ENCODE results near the gene CELF5. TPM values are rescaled to one million over a fixed set of nuclear protein-coding genes. Genes with fewer than 3 reads are reported as not detected.

The CELF5 gene
- total RNA-seq, 1 experiment from 2014 or later, result 1.2 TPM

GRCh38 chr19:3225169-3225485, 666 bp downstream of the CELF5 start:
- ChIA-PET CTCF (no interaction called here), POLR2A (no interaction called here)
- H3K36me3 ChIP-seq (ENCODE audit: control insufficient read depth, insufficient read depth, low read length), result no peaks in the 10 kb centered on the region
- intact Hi-C loops (cut with micrococcal nuclease; ENCODE audit: unreplicated experiment), result no loop called here
- no peaks in the 10 kb centered on the region; the same call in 1 of the 2 replicates for H3K27me3 ChIP-seq (ENCODE audit: control insufficient read depth, insufficient read depth, low read length)
- no peaks in the 10 kb centered on the region for H3K9me3 ChIP-seq (ENCODE audit: control insufficient read depth, insufficient read depth, low read depth, low read length)
- H3K4me3 ChIP-seq (ENCODE audit: low read depth in 2 of 2, low read length in 2 of 2), result no peak overlapping the region
- H3K4me1 ChIP-seq (ENCODE audit: control insufficient read depth, insufficient read depth, low read length), result no peaks in the 10 kb centered on the region
- DNase-seq (ENCODE audit: low read depth, low spot score) (no peak), ATAC-seq (no peak)
- no TSS peak for BruUV-seq (replicated peaks)
- in situ Hi-C loops (cut with HindIII; ENCODE audit: low pct_unique_long_range_greater_than_20kb, low sequenced_read_pairs), result no loop called here
- H3K27ac ChIP-seq (ENCODE audit: low read length), result no peak overlapping the region
- TF ChIP-seq SIN3A (IDR thresholded peaks at IDR 0.05; ENCODE audit: borderline replicate concordance, insufficient read depth, low read depth, low read length) (no peak), TCF7L2 (IDR thresholded peaks at IDR 0.05; ENCODE audit: low read depth, low read length) (no peak), CTCF (IDR thresholded peaks at IDR 0.05) (no peak), POLR2AphosphoS5 (IDR thresholded peaks at IDR 0.05; ENCODE audit: low read depth, low read length) (no peak), REST (IDR thresholded peaks at IDR 0.05; ENCODE audit: insufficient read depth in 1 of 2, low read depth in 2 of 2, low read length in 1 of 2) (no peak)

GRCh38 chr19:3225677-3226093, 1.2 kb downstream of the CELF5 start:
- in situ Hi-C loops (cut with HindIII; ENCODE audit: low pct_unique_long_range_greater_than_20kb, low sequenced_read_pairs) (no loop called here), intact Hi-C loops (cut with micrococcal nuclease; ENCODE audit: unreplicated experiment) (no loop called here)
- TF ChIP-seq TCF7L2 (IDR thresholded peaks at IDR 0.05; ENCODE audit: low read depth, low read length) (no peak), SIN3A (IDR thresholded peaks at IDR 0.05; ENCODE audit: borderline replicate concordance, insufficient read depth, low read depth, low read length) (no peak), CTCF (IDR thresholded peaks at IDR 0.05) (no peak), POLR2AphosphoS5 (IDR thresholded peaks at IDR 0.05; ENCODE audit: low read depth, low read length) (no peak), REST (IDR thresholded peaks at IDR 0.05; ENCODE audit: insufficient read depth in 1 of 2, low read depth in 2 of 2, low read length in 1 of 2) (no peak)
- ChIA-PET POLR2A (no interaction called here), CTCF (no interaction called here)
- no peaks in the 10 kb centered on the region for H3K36me3 ChIP-seq (ENCODE audit: control insufficient read depth, insufficient read depth, low read length)
- H3K27me3 ChIP-seq (ENCODE audit: control insufficient read depth, insufficient read depth, low read length), result no peaks in the 10 kb centered on the region; the same call in 1 of the 2 replicates
- H3K4me3 ChIP-seq (ENCODE audit: low read depth in 2 of 2, low read length in 2 of 2), result no peak overlapping the region
- BruUV-seq (replicated peaks), result no TSS peak
- no peaks in the 10 kb centered on the region for H3K9me3 ChIP-seq (ENCODE audit: control insufficient read depth, insufficient read depth, low read depth, low read length)
- DNase-seq (ENCODE audit: low read depth, low spot score) (no peak), ATAC-seq (no peak)
- no peaks in the 10 kb centered on the region for H3K4me1 ChIP-seq (ENCODE audit: control insufficient read depth, insufficient read depth, low read length)
- H3K27ac ChIP-seq (ENCODE audit: low read length), result no peak overlapping the region
